Retinal pigment epithelial cell (primary cell): Measurements from ENCODE around the gene VMAC.

Experiments
- DNase-seq: peaks from one replicate; pipeline ENCODE4 v3.0.0-alpha.2; 2010; ENCODE audit warnings: low read depth
- H3K4me3 ChIP-seq: 2 replicates; pipeline ENCODE4 v1.5.1; 2011; ENCODE audit warnings: mild to moderate bottlenecking, low read length, control low read depth, moderate library complexity
- TF ChIP-seq, protein P1 (sequence below): conservative IDR thresholded peaks from 2 replicates; pipeline ENCODE4 v1.5.1; 2011; ENCODE audit warnings: low read depth, low read length, control low read depth, inconsistent platforms

The VMAC gene

DNA sequence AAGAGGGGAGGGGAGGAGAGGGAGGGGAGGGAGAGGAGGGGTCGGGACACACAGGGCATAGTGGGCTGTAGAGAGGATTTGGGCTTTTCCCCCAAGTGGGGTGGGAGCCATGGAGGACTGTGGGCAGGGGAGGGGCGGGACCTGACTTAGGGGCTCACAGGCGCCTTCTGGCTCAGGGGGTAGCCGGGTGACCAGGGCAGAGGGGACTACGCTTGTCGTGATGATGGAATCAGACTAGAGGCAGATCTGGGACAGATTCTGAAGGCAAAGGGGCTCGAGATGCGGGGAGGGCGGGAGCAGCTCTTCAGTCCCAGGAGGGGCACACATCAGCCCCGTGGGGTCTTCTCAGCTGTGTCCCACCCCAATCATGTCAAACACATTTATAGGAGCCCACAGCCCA, 14.6 kb upstream of the VMAC start:
- no peak for DNase-seq
- no peak overlapping the region for H3K4me3 ChIP-seq
- TF ChIP-seq, protein P1, sequence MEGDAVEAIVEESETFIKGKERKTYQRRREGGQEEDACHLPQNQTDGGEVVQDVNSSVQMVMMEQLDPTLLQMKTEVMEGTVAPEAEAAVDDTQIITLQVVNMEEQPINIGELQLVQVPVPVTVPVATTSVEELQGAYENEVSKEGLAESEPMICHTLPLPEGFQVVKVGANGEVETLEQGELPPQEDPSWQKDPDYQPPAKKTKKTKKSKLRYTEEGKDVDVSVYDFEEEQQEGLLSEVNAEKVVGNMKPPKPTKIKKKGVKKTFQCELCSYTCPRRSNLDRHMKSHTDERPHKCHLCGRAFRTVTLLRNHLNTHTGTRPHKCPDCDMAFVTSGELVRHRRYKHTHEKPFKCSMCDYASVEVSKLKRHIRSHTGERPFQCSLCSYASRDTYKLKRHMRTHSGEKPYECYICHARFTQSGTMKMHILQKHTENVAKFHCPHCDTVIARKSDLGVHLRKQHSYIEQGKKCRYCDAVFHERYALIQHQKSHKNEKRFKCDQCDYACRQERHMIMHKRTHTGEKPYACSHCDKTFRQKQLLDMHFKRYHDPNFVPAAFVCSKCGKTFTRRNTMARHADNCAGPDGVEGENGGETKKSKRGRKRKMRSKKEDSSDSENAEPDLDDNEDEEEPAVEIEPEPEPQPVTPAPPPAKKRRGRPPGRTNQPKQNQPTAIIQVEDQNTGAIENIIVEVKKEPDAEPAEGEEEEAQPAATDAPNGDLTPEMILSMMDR, result no peak

DNA sequence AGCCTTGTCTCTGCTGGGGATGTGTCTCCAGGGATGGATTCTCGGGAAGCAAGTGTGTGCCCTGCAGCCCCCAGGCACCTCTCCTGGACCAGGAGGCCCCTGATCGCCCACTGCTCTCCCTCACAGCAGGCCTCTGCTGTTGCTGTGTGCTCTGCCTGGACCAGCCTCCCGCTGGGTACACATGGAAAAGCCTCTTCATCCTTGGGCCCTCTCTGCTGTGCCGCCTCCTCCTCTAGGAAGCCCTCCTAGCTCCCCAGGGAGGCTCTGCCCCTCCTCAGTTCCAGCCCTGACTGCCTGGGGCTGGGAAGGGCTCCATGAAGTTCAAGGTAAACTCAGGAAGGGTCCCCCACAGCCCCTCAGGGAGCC, 13.1 kb upstream of the VMAC start:
- no peak for DNase-seq
- H3K4me3 ChIP-seq, result no peak overlapping the region
- TF ChIP-seq, protein P1, result no peak

DNA sequence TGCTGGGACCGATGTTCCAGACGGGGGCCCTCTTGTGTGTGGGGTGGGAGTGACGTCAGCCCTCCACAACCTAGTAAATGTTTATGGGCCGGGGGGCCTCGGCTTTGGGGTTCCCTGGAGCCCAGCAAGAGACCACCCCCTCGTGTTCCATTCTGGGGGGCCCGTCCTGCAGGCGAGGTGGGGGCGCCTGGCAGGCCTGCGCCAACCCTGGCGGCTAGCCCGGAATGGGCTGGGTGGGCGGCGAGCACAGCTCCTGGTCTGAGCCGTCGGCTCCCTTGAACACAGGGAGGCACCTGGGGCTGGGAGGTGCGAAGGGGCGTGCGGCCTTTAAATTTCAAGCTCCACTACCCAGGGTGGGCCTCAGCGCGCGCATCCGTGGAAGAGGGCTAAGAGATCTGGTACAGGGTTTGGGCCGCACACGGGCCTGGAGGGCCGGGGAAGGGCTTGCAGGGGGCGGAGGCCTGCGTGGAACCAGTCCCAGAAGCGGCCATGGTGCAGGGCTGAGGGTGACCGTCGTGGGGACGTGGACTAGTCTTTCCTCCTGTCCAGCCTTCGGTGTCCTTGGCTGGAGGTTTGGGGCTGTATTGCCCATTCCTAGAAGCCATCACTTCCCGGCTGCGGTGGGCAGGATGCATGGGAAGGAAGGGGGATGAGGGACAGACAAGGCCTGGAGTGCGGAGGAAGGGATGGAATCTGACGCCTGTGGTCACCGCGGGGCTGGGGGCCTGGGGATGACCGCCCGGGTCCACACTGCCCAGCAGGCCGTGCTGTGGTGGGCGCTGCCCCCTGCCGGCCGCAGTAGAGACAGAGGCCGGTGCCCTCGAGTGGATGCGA, 12.5 kb upstream of the VMAC start:
- TF ChIP-seq, protein P1, result peak; percentile 78
- no peak for DNase-seq
- H3K4me3 ChIP-seq, result no peak overlapping the region

DNA sequence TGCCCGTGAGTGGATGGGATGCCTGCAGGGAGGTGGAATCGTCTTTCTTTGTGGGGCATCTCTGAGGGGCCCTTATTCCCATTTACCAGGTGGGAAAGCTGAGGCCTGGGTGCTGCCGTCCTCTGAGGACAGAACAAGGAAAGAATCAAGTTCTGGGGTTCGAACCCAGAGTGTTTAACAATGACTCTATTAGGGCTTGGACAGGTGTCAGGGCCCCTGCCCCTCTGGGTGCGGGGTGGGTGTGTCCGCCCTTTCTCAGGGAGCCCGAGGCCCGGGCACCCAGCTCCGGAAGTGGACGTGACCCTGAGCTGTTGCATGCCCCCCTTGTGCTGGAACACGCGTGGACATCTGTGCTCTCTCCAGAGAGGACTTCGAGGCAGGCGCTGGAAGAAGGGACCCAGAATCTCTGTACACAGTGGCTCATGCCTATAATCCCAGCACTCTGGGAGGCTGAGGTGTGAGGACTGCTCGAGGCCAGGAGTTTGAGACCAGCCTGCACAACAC, 11.8 kb upstream of the VMAC start:
- DNase-seq, result no peak
- H3K4me3 ChIP-seq, result no peak overlapping the region
- TF ChIP-seq, protein P1, result no peak

DNA sequence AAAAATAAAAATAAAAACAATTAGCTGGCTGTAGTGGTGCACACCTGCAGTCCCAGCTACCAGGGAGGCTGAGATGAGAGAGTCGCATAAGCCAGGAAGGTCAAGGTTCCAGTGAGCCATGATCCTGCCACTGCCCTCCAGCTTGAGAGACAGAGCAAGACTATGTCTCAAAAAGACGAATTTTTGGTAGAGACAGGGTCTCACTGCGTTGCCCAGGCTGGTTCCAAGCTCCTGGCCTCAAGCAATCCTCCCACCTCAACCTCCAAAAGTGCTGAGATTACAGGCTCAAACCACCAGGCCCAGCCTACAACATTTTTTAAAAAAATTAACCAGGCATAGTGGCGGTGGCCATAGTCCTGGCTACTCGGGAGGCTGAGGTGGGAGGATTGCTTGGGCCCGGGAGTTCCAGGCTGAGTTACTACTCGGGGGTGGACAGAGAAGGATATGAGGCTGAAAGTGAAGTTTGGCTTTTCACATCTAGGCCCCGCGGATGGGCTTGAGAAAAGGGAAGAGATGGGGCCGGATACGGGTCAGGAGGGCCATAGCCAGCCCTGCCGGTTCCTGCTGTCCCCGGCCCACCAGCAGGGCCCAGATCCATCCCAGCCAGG, 11.3 kb upstream of the VMAC start:
- TF ChIP-seq, protein P1, result no peak
- no peak overlapping the region for H3K4me3 ChIP-seq
- no peak for DNase-seq

DNA sequence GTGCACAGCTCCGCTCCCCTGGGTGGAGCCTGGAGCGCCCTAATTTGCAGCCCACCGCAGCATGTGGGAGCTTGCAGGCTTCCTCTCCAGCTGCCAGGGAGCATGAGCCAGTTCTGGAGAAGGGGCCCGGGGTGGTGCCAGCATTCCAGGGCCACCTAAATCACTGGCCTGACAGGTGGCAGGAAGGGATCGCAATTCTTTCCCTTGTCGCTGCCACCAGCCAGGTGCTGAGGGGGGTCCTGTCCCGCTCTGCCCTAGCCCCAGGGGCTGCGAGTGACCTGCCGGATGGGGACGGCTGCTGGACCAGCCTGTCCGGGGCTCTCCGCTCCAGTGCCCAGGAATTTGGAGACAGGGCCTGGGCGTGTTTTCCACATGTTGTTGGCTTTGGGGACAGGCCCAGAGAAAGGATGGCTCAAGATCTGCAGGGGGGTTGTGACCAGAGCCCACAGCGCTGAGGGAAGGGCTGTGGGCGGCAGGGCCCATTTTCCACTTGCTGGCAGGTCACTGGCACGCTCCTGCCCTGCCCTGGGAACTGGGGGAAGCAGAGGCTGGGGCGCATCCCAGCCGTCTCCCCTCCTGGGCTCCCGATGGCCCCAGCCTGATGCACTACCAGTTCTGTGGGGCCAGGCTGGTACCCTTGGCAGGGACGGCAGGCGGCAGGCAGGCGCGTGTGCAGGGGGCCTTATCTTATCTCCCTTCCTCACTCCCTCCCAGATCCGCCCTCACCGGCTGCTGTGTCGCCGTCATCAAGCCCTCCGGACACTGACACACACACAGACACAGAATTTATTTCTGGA, 10.6 kb upstream of the VMAC start:
- TF ChIP-seq, protein P1, result no peak
- DNase-seq, result no peak
- H3K4me3 ChIP-seq, result no peak overlapping the region
